ENCODE data around the gene GLRX2.

DNA sequence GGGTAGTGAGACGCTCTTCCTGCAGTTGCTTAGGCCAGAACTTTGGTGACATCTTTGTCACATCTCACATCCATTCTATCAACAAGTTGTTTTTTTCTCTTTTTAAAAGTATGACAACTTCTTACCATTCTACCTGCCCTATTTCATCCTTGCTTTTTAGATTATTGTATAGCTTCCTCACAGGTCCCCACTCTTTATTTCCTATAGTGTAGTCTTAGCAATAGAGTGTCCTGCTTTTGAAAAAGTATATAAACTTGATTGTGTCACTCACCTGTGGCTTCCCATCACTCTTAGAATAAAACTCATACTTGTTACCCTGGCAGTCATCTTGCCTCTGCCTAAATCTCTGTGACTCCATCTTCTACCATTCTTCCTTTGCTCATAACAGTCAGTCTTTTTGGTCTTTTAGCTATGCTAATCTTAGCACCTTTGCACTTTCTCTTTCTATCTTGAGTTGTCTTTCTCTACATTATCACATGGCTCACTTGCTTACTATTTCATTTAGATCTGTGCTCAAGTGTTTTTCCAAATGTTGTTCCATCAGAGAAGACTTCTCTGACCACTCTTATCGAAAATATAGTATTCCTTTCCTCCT, 26.1 kb upstream of the GLRX2 start:
- TF ChIP-seq POLR2A (IDR thresholded peaks at IDR 0.05), result no peak
- TF ChIP-seq, protein P1, sequence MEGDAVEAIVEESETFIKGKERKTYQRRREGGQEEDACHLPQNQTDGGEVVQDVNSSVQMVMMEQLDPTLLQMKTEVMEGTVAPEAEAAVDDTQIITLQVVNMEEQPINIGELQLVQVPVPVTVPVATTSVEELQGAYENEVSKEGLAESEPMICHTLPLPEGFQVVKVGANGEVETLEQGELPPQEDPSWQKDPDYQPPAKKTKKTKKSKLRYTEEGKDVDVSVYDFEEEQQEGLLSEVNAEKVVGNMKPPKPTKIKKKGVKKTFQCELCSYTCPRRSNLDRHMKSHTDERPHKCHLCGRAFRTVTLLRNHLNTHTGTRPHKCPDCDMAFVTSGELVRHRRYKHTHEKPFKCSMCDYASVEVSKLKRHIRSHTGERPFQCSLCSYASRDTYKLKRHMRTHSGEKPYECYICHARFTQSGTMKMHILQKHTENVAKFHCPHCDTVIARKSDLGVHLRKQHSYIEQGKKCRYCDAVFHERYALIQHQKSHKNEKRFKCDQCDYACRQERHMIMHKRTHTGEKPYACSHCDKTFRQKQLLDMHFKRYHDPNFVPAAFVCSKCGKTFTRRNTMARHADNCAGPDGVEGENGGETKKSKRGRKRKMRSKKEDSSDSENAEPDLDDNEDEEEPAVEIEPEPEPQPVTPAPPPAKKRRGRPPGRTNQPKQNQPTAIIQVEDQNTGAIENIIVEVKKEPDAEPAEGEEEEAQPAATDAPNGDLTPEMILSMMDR (IDR thresholded peaks at IDR 0.05), result no peak
